Thoracic aorta (tissue), 2 donors: ENCODE data around the gene CECR2. TPM values are rescaled to one million over a fixed set of nuclear protein-coding genes. Genes with fewer than 3 reads are reported as not detected.

Experiments used
- ATAC-seq: fragments of 150-250 bp; one replicate; pipeline ENCODE4 v1.8.0; 2017; ENCODE audit warnings: low read depth; ENCODE audit not compliant: insufficient number of reproducible peaks, low FRiP score
- DNase-seq: peaks from one replicate; pipeline ENCODE4 v3.0.0-alpha.2; 2020; ENCODE audit warnings: low spot score
- H3K27ac ChIP-seq, 2 donors: fragments of 200-600 bp; sonication (generic); 1 replicate in 1 of 2; 2 replicates in 1 of 2; pipeline ENCODE4 v1.5.1; 2016; ENCODE audit warnings: mild to moderate bottlenecking in 2 of 2, moderate library complexity in 2 of 2
- H3K27me3 ChIP-seq: fragments of 200-600 bp; sonication (generic); replicated peaks from 2 replicates; pipeline ENCODE4 v1.6.0; 2016; ENCODE audit warnings: mild to moderate bottlenecking; ENCODE audit not compliant: insufficient read depth
- H3K36me3 ChIP-seq: fragments of 200-600 bp; sonication (generic); one replicate; pipeline ENCODE4 v1.5.1; 2016
- H3K4me1 ChIP-seq, 2 donors: fragments of 200-600 bp; sonication (generic); 1 replicate in 1 of 2; 2 replicates in 1 of 2; pipeline versions ENCODE4 v1.5.1 to v1.6.0; 2016; ENCODE audit warnings: low read depth in 2 of 2, mild to moderate bottlenecking in 1 of 2; ENCODE audit not compliant: control insufficient read depth in 1 of 2
- H3K4me3 ChIP-seq: fragments of 200-600 bp; sonication (generic); 2 replicates; pipeline ENCODE4 v1.5.1; 2016; ENCODE audit warnings: mild to moderate bottlenecking
- H3K9me3 ChIP-seq: fragments of 200-600 bp; sonication (generic); 2 replicates; pipeline ENCODE4 v1.5.1; 2016
- CTCF ChIP-seq: fragments of 200-600 bp; sonication (generic); IDR thresholded peaks from one replicate; pipeline ENCODE4 v1.5.1; 2019; ENCODE audit warnings: antibody characterized with exemption
- total RNA-seq, 2 donors: library from RNA; depleted of rRNA; stranded (reverse); fragments of >200 nt; gene quantifications; one replicate each; pipeline versions ENCODE4 v1.1.0 to v1.2.3, GENCODE V29; 2016

Gene CECR2
- total RNA-seq, 2 donors from 2014 or later: 0.28 TPM; not detected in 1

GRCh38 chr22:17492247-17492646, 123.0 kb downstream of the CECR2 start:
- no peaks in the 10 kb centered on the region for H3K27me3 ChIP-seq
- no peaks in the 10 kb centered on the region for H3K36me3 ChIP-seq
- H3K4me1 ChIP-seq: peaks cover 0 to 9% of the 10 kb centered on the region in 2 donors
- H3K9me3 ChIP-seq: no peaks in the 10 kb centered on the region
- no peak for DNase-seq
- ATAC-seq: no peak
- no peak for TF ChIP-seq CTCF
- no peak overlapping the region for H3K4me3 ChIP-seq
- peak overlapping the region in 1 of 2 donors; percentile 1 for H3K27ac ChIP-seq

- DNase-seq: no peak
- Histone ChIP-seq H3K4me3 (no peak overlapping the region), H3K27ac (no peak overlapping the region), H3K27me3 (no peaks in the 10 kb centered on the region), H3K9me3 (no peaks in the 10 kb centered on the region), H3K4me1 (peaks cover 0 to 9% of the 10 kb centered on the region in 2 donors), H3K36me3 (no peaks in the 10 kb centered on the region)
- TF ChIP-seq CTCF: no peak
- no peak for ATAC-seq
Observed at GRCh38 chr22:17493419-17493981, 124.2 kb downstream of the CECR2 start.

GRCh38 chr22:17496841-17497240, 127.6 kb downstream of the CECR2 start:
- Histone ChIP-seq H3K4me1 (peaks cover 0 to 7% of the 10 kb centered on the region in 2 donors), H3K4me3 (no peak overlapping the region), H3K36me3 (no peaks in the 10 kb centered on the region), H3K9me3 (no peaks in the 10 kb centered on the region), H3K27ac (no peak overlapping the region), H3K27me3 (no peaks in the 10 kb centered on the region)
- ATAC-seq: no peak
- no peak for DNase-seq
- no peak for TF ChIP-seq CTCF

GRCh38 chr22:17501679-17502285, 132.5 kb downstream of the CECR2 start:
- peak; percentile 49 for TF ChIP-seq CTCF

GRCh38 chr22:17508110-17508509, 138.8 kb downstream of the CECR2 start:
- no peaks in the 10 kb centered on the region for H3K9me3 ChIP-seq
- TF ChIP-seq CTCF: no peak
- H3K4me3 ChIP-seq: no peak overlapping the region
- no peaks in the 10 kb centered on the region for H3K36me3 ChIP-seq
- H3K27me3 ChIP-seq: no peaks in the 10 kb centered on the region
- ATAC-seq (no peak), DNase-seq (no peak)
- no peak overlapping the region for H3K27ac ChIP-seq
- H3K4me1 ChIP-seq: no peaks in the 10 kb centered on the region

More at GRCh38 chr22:17501679-17502285, 132.5 kb downstream of the CECR2 start:
- no peak for DNase-seq
- Histone ChIP-seq H3K27me3 (no peaks in the 10 kb centered on the region), H3K36me3 (no peaks in the 10 kb centered on the region), H3K4me3 (no peak overlapping the region), H3K4me1 (no peaks in the 10 kb centered on the region), H3K9me3 (no peaks in the 10 kb centered on the region), H3K27ac (no peak overlapping the region)
- no peak for ATAC-seq
